Limb (tissue), 2 donors: ENCODE measurements around the gene CIDEA.

Experiments used
- DNase-seq, 2 donors: peaks; one replicate each; pipeline ENCODE4 v3.0.0-alpha.2; 2016; ENCODE audit errors: extremely low spot score in 2 of 2

The CIDEA gene

DNA sequence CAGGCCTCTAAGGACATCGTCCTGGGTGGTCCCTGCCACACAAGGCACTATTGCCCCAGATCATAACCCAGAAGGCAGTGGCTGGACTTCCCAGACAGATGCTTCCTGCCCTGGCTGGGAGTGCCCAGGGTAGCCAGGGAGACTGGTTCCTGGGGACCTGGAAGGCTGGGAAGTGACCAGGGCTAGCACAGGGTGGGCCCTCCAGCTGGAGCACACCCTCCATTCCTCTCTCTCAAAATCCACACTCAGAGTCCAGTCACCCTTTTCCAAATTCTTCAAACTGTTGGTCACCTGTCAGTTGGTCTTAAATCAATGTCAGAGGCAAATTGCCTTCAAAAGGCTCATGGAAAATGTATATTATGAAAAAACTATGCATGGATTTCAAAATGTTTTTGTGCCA, 42.3 kb downstream of the CIDEA start:
- DNase-seq, result no peak

GRCh38 chr18:12299862-12300261, 45.7 kb downstream of the CIDEA start:
- no peak for DNase-seq

DNA sequence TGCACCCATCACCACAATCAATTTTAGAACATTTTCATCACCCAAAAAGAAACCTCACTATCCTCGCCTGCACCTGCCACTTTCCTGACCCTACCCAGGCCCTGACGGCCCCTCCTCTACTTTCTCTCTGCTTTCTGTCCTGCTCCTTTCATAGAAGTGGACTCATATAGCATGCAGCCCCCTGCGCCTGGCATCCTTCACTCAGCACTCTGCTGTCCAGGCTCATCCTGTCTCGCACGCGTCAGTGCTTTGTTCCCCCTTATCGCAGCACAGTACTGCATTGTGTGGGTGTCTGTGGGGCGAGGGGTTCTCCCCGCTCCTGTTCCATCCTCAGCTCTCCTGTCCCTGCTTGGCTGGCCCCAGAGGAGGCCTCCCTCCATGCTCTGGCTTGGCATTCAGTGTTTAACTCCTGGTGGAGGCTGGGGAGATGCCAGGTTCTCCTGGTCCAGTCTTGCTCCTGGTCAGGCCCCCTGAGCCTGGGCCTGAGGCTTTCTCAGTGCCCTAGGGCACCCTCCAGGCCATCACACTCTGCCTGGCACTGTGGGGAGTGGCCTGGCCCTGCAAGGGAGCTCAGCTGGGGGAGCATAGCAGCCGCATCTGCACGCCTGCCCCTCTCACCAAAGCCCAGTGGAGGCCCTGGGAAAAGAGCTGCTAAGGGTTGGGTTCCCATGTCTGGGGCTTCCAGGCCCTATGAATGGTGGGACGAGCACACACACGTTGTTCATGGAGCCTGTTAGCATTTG, 47.3 kb downstream of the CIDEA start:
- DNase-seq, result no peak

GRCh38 chr18:12302391-12303147, 48.4 kb downstream of the CIDEA start:
- no peak for DNase-seq

DNA sequence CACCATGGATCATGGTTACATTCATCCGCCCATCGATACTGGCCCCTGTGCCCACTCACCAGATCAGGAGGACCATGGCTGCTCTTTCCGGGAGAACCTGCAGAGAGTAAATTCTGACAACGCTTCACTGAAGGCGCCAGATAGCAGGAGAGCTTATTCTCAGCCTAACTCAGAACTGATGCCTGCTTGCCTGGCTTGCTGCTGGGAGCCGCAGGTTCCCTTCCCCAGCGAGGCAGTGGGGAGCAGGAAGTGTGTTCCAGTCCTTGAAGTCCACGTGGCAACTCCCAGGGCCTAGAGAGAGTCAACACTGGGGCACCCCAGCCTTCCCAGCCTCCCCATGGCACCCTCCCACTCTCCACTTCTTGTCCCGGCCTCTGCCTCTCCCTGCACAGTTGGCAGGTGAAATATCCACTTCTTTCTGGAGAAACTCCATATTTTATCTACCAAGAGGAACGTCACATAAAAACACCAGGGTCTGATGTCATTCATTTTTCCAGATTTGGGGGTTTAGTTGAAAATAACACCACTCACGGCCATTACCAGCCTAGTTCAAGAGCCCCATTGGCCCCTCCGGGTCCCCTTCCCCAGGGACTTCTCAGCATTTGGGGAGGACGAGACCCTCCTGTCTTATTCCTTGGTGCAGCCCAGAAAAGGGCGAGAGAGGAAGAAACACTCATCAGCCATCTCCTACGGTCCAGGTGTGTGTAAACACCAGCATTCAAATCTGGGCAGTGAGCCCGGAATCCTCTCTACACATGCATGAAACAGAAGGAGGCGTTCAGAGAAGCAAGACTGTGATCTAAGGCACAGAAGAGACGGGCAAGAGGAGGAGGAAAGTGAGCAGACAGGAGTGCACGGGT, 50.4 kb downstream of the CIDEA start:
- DNase-seq, result peak in 1 of 2 donors; percentile 32

- no peak for DNase-seq
Observed at GRCh38 chr18:12305211-12305610, 51.0 kb downstream of the CIDEA start.

GRCh38 chr18:12305930-12306629, 51.9 kb downstream of the CIDEA start:
- no peak for DNase-seq

- peak; percentile 58 to 73 for DNase-seq
Observed at GRCh38 chr18:12306752-12307700, 52.9 kb downstream of the CIDEA start.

DNA sequence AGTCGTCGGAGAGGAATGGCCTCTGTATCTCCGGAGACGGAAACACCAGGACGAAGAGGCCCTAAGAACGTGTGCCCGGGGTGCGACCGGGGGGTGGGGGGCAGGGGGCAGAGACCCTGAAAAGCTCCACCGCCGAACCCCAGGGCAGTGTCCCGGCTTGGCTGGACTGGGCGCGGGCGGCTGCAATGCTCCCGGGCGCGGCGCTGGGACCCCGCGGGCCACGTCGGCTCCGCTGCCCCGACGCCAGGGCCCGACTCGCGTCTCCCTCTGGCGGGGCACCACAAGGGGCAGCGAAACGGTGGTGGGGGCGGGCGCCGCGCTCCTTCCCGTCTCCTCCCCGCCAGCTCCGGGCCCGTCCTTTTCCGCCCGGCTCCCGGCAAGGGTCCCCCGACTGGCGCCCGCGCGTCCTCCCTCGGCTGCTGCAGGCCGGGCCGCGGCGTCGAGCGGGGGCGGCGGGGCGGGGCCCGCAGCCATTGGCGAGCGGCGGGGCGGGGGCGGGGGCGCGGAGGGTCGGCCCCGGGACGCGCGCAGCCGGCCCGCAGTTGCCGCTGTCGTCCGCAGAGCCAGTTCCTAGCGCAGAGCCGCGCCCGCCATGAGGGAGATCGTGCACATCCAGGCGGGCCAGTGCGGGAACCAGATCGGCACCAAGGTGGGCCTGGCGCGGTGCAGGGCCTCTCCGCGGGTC, 53.7 kb downstream of the CIDEA start, which contains the start of gene TUBB6:
Gene TUBB6, plus strand, starts transcription at position 541 of the 685 bp plus-strand sequence. Its CDS starts 52 bp downstream, at position 593.
- peak; percentile 67 to 83 for DNase-seq

DNA sequence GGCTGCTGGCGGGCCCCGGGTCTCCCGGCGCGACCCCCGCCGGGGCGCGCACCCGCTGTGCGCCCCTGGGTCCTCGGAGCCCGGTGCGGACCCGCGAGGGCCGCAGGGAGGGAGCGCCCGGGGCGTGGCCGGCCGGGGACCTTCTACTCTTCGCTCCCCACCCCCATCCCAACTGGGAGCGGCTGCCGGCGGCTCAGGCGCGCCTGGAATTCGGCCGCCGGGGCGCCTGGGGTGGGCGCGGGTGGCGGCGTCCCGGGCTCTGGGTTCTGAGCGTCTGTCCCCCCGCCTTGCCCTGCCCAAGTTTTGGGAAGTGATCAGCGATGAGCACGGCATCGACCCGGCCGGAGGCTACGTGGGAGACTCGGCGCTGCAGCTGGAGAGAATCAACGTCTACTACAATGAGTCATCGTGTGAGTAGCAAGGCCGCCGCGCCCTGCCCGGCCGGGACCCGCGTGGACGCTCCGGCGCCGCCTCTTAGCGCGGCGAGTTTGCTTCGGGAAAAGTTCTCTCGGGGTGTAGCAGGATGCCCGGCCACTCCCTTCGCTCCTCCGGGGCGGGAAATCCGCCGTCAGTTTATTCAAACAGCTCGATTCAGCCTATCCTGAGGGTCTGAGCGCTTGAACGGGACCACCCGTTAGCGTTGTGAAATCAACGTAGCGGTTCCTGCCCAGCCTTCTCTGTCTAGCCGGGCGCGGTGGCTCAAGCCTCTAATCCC, 54.4 kb downstream of the CIDEA start:
- DNase-seq, result peak; percentile 74 to 85

DNA sequence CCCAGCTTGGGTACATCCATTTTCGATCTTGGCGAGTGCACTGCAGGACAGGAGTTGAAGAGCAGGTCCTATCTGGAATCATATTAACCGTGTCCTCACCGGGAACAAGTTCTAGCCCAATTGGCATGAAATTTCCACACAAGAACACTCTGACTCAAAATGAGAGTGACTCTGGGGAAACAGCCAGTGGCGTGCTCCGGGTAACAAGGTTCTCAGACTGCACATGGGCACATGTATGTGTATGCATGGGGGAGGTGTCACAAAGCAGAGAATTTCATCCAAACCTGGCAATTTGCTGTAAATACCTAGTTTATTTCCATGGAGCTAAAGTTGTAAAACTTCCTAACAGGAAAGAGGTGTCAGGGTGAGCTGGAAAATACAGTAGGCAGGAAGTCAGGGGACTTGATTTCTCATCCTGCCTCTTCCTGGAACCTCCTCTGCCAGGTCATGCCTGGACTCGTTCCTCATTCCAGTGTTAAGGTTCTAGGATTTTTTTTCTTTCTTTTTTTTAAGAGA, 55.6 kb downstream of the CIDEA start:
- DNase-seq, result no peak

GRCh38 chr18:12310762-12311161, 56.6 kb downstream of the CIDEA start:
- DNase-seq, result no peak

GRCh38 chr18:12312976-12313375, 58.8 kb downstream of the CIDEA start:
- no peak for DNase-seq

GRCh38 chr18:12313530-12314245, 59.5 kb downstream of the CIDEA start:
- no peak for DNase-seq

DNA sequence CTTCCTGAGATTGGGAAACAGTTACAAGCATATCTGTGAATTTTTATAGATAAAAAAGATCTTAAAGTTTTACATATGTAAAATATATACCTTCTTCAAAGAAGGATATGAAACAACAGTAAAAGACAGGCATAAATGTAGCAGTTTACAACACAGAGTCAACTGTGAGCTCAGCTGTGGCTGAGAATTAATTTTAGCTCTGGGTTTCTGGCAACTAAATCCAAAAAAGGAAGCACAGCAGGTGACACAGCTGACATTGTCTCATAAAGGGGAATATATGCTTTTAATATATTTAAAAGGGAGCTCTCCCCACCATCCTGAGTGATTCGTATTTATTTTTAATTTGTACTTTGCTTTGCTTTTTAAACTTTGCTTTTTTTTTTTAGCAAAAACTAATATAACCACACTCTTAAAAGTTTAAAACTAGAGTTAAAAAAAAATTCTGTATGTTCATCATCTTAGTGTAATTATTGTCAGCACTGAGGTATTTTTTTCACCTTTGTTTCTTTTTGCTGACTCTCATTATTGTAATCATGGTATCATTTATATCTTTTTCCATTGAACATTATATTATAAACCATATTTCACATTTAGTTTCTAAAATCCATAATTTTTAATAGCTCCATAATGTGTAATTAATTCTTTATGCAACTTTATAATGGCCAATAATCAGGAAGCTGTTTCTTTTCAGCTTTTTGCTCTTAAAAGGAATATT, 60.6 kb downstream of the CIDEA start:
- no peak for DNase-seq

- DNase-seq, result no peak
Observed at GRCh38 chr18:12315490-12315889, 61.3 kb downstream of the CIDEA start.

- DNase-seq, result no peak
Observed at GRCh38 chr18:12315911-12316310, 61.8 kb downstream of the CIDEA start.
